SK-N-SH (cell line): Measurements from ENCODE around the gene SHROOM3. TPM values are rescaled to one million over a fixed set of nuclear protein-coding genes. Genes with fewer than 3 reads are reported as not detected.

ENCODE experiments used
- CTCF ChIA-PET: fragments of 300-600, 350-600 bp; formaldehyde crosslinking; extraction: SDS; loops from one replicate; lab custom pipeline; 2021; lab: Yijun Ruan, JAX
- POLR2A ChIA-PET: fragments of 350-600 bp; sonication (Branson Sonifier 250); formaldehyde crosslinking; extraction: SDS; loops from one replicate; lab custom pipeline; 2020; ENCODE audit warnings: antibody characterized with exemption, inconsistent platforms; lab: Yijun Ruan, JAX
- DNase-seq: peaks from one replicate; pipeline ENCODE4 v3.0.0; 2012
- H2AFZ ChIP-seq: fragments of 200-600 bp; sonication (generic); 2 replicates; pipeline ENCODE4 v1.8.1; 2016; ENCODE audit warnings: antibody characterized with exemption, mild to moderate bottlenecking, low read depth
- H3F3A ChIP-seq: fragments of 200-600 bp; sonication (generic); replicated peaks from 2 replicates; pipeline ENCODE3; 2016; ENCODE audit warnings: antibody characterized with exemption, mild to moderate bottlenecking; ENCODE audit not compliant: insufficient read depth
- H3K27ac ChIP-seq, 2 experiments: fragments of 200-500 bp in 1 of 2; fragments of 200-600 bp in 1 of 2; sonication (Bioruptor generic) in 1 of 2; sonication (generic), shearing (Covaris generic) in 1 of 2; 2 replicates each; pipeline versions ENCODE4 v1.5.1 to v1.6.1; 2014 to 2016; ENCODE audit warnings: low read depth in 2 of 2, inconsistent platforms in 1 of 2, low read length in 1 of 2, mild to moderate bottlenecking in 1 of 2, mixed read lengths in 1 of 2
- H3K27me3 ChIP-seq: fragments of 200-600 bp; sonication (generic), shearing (Covaris generic); 2 replicates; pipeline ENCODE4 v1.6.1; 2016; ENCODE audit warnings: mixed run types; ENCODE audit not compliant: insufficient read depth
- H3K36me3 ChIP-seq, 2 experiments: fragments of 200-500 bp in 1 of 2; fragments of 200-600 bp in 1 of 2; sonication (Bioruptor generic) in 1 of 2; sonication (generic) in 1 of 2; replicated peaks in 1 of 2; 2 replicates each; pipeline versions ENCODE3 to v1.5.1; 2014 to 2016; ENCODE audit warnings: low read length in 1 of 2, mild to moderate bottlenecking in 1 of 2; ENCODE audit not compliant: insufficient read depth in 2 of 2, control insufficient read depth in 1 of 2
- H3K4me1 ChIP-seq, 2 experiments: fragments of 200-500 bp in 1 of 2; fragments of 200-600 bp in 1 of 2; sonication (Bioruptor generic) in 1 of 2; sonication (generic), shearing (Covaris generic) in 1 of 2; 2 replicates each; pipeline versions ENCODE4 v1.5.1 to v1.6.1; 2014 to 2016; ENCODE audit warnings: low read depth in 1 of 2, low read length in 1 of 2, mixed run types in 1 of 2; ENCODE audit not compliant: insufficient read depth in 2 of 2, control insufficient read depth in 1 of 2
- H3K4me2 ChIP-seq: fragments of 200-600 bp; sonication (generic), shearing (Covaris generic); 2 replicates; pipeline ENCODE4 v1.6.1; 2017; ENCODE audit warnings: mixed run types
- H3K4me3 ChIP-seq, 2 experiments: fragments of 200-500 bp in 1 of 2; fragments of 200-600 bp in 1 of 2; sonication (Bioruptor generic) in 1 of 2; sonication (generic), shearing (Covaris generic) in 1 of 2; 2 replicates each; pipeline versions ENCODE4 v1.5.1 to v1.8.1; 2014 to 2016; ENCODE audit warnings: low read depth in 2 of 2, inconsistent platforms in 1 of 2, low read length in 1 of 2, mild to moderate bottlenecking in 1 of 2, mixed read lengths in 1 of 2, moderate library complexity in 1 of 2
- H3K79me2 ChIP-seq: fragments of 200-600 bp; sonication (generic); 2 replicates; pipeline ENCODE4 v1.8.1; 2017; ENCODE audit warnings: mild to moderate bottlenecking; ENCODE audit not compliant: insufficient read depth
- H3K9ac ChIP-seq: fragments of 200-600 bp; sonication (generic); 2 replicates; pipeline ENCODE4 v1.6.1; 2017; ENCODE audit warnings: mixed run types
- H3K9me2 ChIP-seq: fragments of 200-600 bp; sonication (generic); 2 replicates; pipeline ENCODE4 v1.6.1; 2017; ENCODE audit warnings: mixed run types
- H3K9me3 ChIP-seq: fragments of 200-600 bp; sonication (generic); 2 replicates; pipeline ENCODE4 v1.6.1; 2017; ENCODE audit warnings: mixed run types, mild to moderate bottlenecking, moderate library complexity
- H4K20me1 ChIP-seq: fragments of 200-600 bp; sonication (generic); 2 replicates; pipeline ENCODE4 v1.6.1; 2017; ENCODE audit warnings: mild to moderate bottlenecking, mixed run types; ENCODE audit not compliant: insufficient read depth
- CHD2 ChIP-seq: fragments of 150-350 bp; IDR thresholded peaks from 2 replicates; pipeline ENCODE4 v1.6.1; 2018; ENCODE audit warnings: low read length; ENCODE audit not compliant: partially characterized antibody
- CTCF ChIP-seq: fragments of 200-600 bp; sonication (generic); IDR thresholded peaks from 2 replicates; pipeline ENCODE4 v1.6.1; 2017; ENCODE audit warnings: antibody characterized with exemption, mild to moderate bottlenecking, moderate library complexity
- ELF1 ChIP-seq: IDR thresholded peaks from 2 replicates; pipeline ENCODE4 v1.4.0; 2012
- EP300 ChIP-seq, 2 experiments: IDR thresholded peaks; 2 replicates each; pipeline versions ENCODE4 v1.4.0 to v1.6.1; 2012; ENCODE audit warnings: borderline replicate concordance in 1 of 2, low read depth in 1 of 2, low read length in 1 of 2
- EZH2phosphoT487 ChIP-seq: fragments of 200-600 bp; sonication (generic); IDR thresholded peaks from 2 replicates; pipeline ENCODE4 v1.6.1; 2017; ENCODE audit warnings: low read depth, mixed run types, mild to moderate bottlenecking, antibody characterized with exemption, moderate library complexity, borderline replicate concordance
- FOXJ3 ChIP-seq: sonication (generic); formaldehyde crosslinking; IDR thresholded peaks from 2 replicates; pipeline ENCODE4 v1.5.1; 2020; ENCODE audit warnings: mild to moderate bottlenecking, missing genetic modification reagents
- FOXM1 ChIP-seq: IDR thresholded peaks from 2 replicates; pipeline ENCODE4 v1.4.0; 2012; ENCODE audit warnings: low read depth, mild to moderate bottlenecking
- GABPA ChIP-seq: IDR thresholded peaks from 2 replicates; pipeline ENCODE4 v1.4.0; 2012; ENCODE audit warnings: low read depth, mild to moderate bottlenecking
- JUND ChIP-seq: IDR thresholded peaks from 2 replicates; pipeline ENCODE4 v1.4.0; 2012
- MAX ChIP-seq: IDR thresholded peaks from 2 replicates; pipeline ENCODE4 v1.4.0; 2012; ENCODE audit warnings: low read depth
- NFIC ChIP-seq: IDR thresholded peaks from 2 replicates; pipeline ENCODE4 v1.4.0; 2012; ENCODE audit warnings: borderline replicate concordance
- PBX3 ChIP-seq: IDR thresholded peaks from 2 replicates; pipeline ENCODE4; 2012
- POLR2AphosphoS5 ChIP-seq: IDR thresholded peaks from 2 replicates; pipeline ENCODE4 v1.6.1; 2012; ENCODE audit warnings: low read depth, low read length
- RAD21 ChIP-seq: IDR thresholded peaks from 2 replicates; pipeline ENCODE4 v1.6.1; 2012; ENCODE audit warnings: mild to moderate bottlenecking, low read length
- REST ChIP-seq: IDR thresholded peaks from 2 replicates; pipeline ENCODE4 v1.6.1; 2012; ENCODE audit warnings: mild to moderate bottlenecking, low read depth, low read length, moderate library complexity
- RFX5 ChIP-seq: IDR thresholded peaks from 2 replicates; pipeline ENCODE4 v1.6.1; 2012; ENCODE audit warnings: mild to moderate bottlenecking, improper control_type of control experiment, low read length
- RXRA ChIP-seq: IDR thresholded peaks from 2 replicates; pipeline ENCODE4 v1.4.0; 2012; ENCODE audit warnings: low read depth, mild to moderate bottlenecking, borderline replicate concordance
- TAF1 ChIP-seq: IDR thresholded peaks from 2 replicates; pipeline ENCODE4 v1.6.1; 2012; ENCODE audit warnings: low read depth, mild to moderate bottlenecking, low read length, moderate library complexity, borderline replicate concordance
- TCF12 ChIP-seq: IDR thresholded peaks from 2 replicates; pipeline ENCODE4 v1.4.0; 2012
- TEAD4 ChIP-seq: IDR thresholded peaks from 2 replicates; pipeline ENCODE4 v1.4.0; 2012; ENCODE audit warnings: mild to moderate bottlenecking, borderline replicate concordance; ENCODE audit not compliant: insufficient read depth
- USF1 ChIP-seq: IDR thresholded peaks from 2 replicates; pipeline ENCODE4 v1.4.0; 2012; ENCODE audit warnings: low read depth, borderline replicate concordance
- USF2 ChIP-seq: fragments of 150-350 bp; IDR thresholded peaks from 2 replicates; pipeline ENCODE4 v1.6.1; 2017; ENCODE audit warnings: antibody characterized with exemption, low read length, low read depth, borderline replicate concordance
- YY1 ChIP-seq: IDR thresholded peaks from 2 replicates; pipeline ENCODE4 v1.4.0; 2012; ENCODE audit warnings: low read depth, mild to moderate bottlenecking
- WGBS: methylation state at CpG from one replicate; pipeline ENCODE4 v1.1.6; 2017; ENCODE audit warnings: low lambda C conversion rate; 5-methylcytosine and 5-hydroxymethylcytosine counted together
- polyA plus RNA-seq, 3 experiments: library from polyadenylated mRNA; depleted of rRNA; stranded (reverse); fragments of >200 nt; gene quantifications; 2 replicates each; pipeline ENCODE4 v1.2.3, GENCODE V29; 2012

Gene SHROOM3
- polyA plus RNA-seq, 1 of the 3 experiments (the other 2 are of a cell fraction) = 4.3 TPM

GRCh38 chr4:76782837-76783236 lies 347.8 kb downstream of the SHROOM3 start:
- peaks cover 21% of the 10 kb centered on the region; the same call in 1 of the 2 replicates for H3K79me2 ChIP-seq
- TF ChIP-seq EP300 (IDR thresholded peaks at IDR 0.05; ENCODE audit: borderline replicate concordance in 1 of 2, low read depth in 1 of 2, low read length in 1 of 2) (peak in 1 of 2 experiments; percentile 30; a peak in 1 of 4 replicates), EZH2phosphoT487 (no peak), CHD2 (no peak), POLR2AphosphoS5 (no peak), REST (no peak), NFIC (no peak), MAX (no peak), JUND (0 out of 2 replicates have a peak, but pooled peaks have one; percentile 9), PBX3 (peak; percentile 47; the same call in 1 of the 2 replicates), TCF12 (peak; percentile 57), RXRA (no peak), RFX5 (no peak), ELF1 (no peak), FOXJ3 (CRISPR knock-in tag) (no peak), USF1 (no peak), FOXM1 (no peak), CTCF (no peak), TEAD4 (peak; percentile 81), TAF1 (no peak), YY1 (no peak), USF2 (no peak), GABPA (no peak), RAD21 (no peak)
- TF ChIP-seq, all 33 proteins: peak for 5
- POLR2A ChIA-PET = no interaction called here
- Histone ChIP-seq H4K20me1 (no peaks in the 10 kb centered on the region), H3K4me1 (peaks cover 0 to 30% of the 10 kb centered on the region in 2 experiments; a peak in 1 of 4 replicates), H2AFZ (no peak overlapping the region), H3F3A (peaks cover 14% of the 10 kb centered on the region), H3K36me3 (peaks cover 48 to 63% of the 10 kb centered on the region in 2 experiments), H3K9ac (peak overlapping the region; percentile 82), H3K4me3 (peak overlapping the region in 1 of 2 experiments; percentile 9; a peak in 1 of 4 replicates), H3K4me2 (peak overlapping the region; percentile 59), H3K27me3 (no peaks in the 10 kb centered on the region), H3K9me2 (no peaks in the 10 kb centered on the region), H3K9me3 (no peaks in the 10 kb centered on the region), H3K27ac (peak overlapping the region; percentile 81 to 97; a peak in 3 of 4 replicates)
- no peak for DNase-seq
- CTCF ChIA-PET = interaction anchor here (1.0 kb wide), 1 partner anchor 279 kb away, joined by 3 read pairs; no protein-coding TSS in a partner anchor
- WGBS = 11% methylated on average over 1 of the region's 1 CpG
